Measurements from ENCODE around the gene WDR48. TPM values are rescaled to one million over a fixed set of nuclear protein-coding genes. Genes with fewer than 3 reads are reported as not detected.

Gene WDR48
- total and polyA plus RNA-seq, 9 of the 15 experiments (the other 6 are each of a cell fraction or from before 2014, with no cell fraction given): 26.6 to 70.6 (median 48.0) TPM

DNA sequence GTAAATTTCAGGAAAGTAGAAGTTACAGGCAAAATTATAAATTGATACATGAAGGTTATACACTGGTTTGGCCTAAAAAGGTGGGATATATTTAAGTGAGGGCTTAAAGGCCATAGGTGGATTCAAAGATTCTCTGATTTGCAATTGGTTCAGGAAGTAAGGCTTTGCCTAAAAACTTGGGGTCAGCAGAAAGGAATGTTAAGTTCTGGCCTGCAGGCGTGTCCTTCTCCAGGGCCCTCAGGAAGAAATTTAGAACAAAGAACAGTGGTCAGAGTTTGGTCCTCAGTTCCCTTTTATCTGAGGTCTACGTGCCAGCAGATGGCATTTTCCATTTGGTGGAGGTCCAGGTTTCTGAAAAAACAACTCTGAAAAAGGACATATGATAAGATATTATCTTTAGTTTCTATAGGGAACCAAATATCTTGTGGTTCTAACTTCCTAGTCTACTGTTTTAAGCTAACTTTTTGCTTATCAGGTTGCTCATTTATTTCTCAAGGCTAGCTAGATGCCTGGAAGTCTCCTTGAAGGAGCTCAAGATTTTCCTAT lies 40.6 kb upstream of the WDR48 start:
- ATAC-seq: no peak
- CTCF ChIA-PET (ENCODE audit: low intra/inter-chr PET ratio): interaction anchor here (1.1 kb wide), 1 partner anchor 12 kb away, joined by 3 read pairs; no protein-coding TSS in a partner anchor
- no peak for TF ChIP-seq RBM14 (IDR thresholded peaks at IDR 0.05; ENCODE audit: borderline replicate concordance, insufficient read depth, low read depth, low read length)
- TF ChIP-seq, protein P1, sequence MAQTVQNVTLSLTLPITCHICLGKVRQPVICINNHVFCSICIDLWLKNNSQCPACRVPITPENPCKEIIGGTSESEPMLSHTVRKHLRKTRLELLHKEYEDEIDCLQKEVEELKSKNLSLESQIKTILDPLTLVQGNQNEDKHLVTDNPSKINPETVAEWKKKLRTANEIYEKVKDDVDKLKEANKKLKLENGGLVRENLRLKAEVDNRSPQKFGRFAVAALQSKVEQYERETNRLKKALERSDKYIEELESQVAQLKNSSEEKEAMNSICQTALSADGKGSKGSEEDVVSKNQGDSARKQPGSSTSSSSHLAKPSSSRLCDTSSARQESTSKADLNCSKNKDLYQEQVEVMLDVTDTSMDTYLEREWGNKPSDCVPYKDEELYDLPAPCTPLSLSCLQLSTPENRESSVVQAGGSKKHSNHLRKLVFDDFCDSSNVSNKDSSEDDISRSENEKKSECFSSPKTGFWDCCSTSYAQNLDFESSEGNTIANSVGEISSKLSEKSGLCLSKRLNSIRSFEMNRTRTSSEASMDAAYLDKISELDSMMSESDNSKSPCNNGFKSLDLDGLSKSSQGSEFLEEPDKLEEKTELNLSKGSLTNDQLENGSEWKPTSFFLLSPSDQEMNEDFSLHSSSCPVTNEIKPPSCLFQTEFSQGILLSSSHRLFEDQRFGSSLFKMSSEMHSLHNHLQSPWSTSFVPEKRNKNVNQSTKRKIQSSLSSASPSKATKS (CRISPR knock-in tag; IDR thresholded peaks at IDR 0.05): no peak
- TF ChIP-seq NBN (IDR thresholded peaks at IDR 0.05; ENCODE audit: low read depth): no peak
- TF ChIP-seq, protein P2, sequence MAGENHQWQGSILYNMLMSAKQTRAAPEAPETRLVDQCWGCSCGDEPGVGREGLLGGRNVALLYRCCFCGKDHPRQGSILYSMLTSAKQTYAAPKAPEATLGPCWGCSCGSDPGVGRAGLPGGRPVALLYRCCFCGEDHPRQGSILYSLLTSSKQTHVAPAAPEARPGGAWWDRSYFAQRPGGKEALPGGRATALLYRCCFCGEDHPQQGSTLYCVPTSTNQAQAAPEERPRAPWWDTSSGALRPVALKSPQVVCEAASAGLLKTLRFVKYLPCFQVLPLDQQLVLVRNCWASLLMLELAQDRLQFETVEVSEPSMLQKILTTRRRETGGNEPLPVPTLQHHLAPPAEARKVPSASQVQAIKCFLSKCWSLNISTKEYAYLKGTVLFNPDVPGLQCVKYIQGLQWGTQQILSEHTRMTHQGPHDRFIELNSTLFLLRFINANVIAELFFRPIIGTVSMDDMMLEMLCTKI (IDR thresholded peaks at IDR 0.05; ENCODE audit: partially characterized antibody): no peak
- TF ChIP-seq ZNF134 (CRISPR knock-in tag; conservative IDR thresholded peaks at IDR 0.05): no peak
- TF ChIP-seq GABPB1 (CRISPR knock-in tag; IDR thresholded peaks at IDR 0.05): no peak
- TF ChIP-seq ZKSCAN8 (CRISPR knock-in tag; IDR thresholded peaks at IDR 0.05): no peak
- TF ChIP-seq, protein P3, sequence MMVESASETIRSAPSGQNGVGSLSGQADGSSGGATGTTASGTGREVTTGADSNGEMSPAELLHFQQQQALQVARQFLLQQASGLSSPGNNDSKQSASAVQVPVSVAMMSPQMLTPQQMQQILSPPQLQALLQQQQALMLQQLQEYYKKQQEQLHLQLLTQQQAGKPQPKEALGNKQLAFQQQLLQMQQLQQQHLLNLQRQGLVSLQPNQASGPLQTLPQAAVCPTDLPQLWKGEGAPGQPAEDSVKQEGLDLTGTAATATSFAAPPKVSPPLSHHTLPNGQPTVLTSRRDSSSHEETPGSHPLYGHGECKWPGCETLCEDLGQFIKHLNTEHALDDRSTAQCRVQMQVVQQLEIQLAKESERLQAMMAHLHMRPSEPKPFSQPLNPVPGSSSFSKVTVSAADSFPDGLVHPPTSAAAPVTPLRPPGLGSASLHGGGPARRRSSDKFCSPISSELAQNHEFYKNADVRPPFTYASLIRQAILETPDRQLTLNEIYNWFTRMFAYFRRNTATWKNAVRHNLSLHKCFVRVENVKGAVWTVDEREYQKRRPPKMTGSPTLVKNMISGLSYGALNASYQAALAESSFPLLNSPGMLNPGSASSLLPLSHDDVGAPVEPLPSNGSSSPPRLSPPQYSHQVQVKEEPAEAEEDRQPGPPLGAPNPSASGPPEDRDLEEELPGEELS (CRISPR knock-in tag; IDR thresholded peaks at IDR 0.05; ENCODE audit: borderline replicate concordance): no peak
- TF ChIP-seq, protein P4, sequence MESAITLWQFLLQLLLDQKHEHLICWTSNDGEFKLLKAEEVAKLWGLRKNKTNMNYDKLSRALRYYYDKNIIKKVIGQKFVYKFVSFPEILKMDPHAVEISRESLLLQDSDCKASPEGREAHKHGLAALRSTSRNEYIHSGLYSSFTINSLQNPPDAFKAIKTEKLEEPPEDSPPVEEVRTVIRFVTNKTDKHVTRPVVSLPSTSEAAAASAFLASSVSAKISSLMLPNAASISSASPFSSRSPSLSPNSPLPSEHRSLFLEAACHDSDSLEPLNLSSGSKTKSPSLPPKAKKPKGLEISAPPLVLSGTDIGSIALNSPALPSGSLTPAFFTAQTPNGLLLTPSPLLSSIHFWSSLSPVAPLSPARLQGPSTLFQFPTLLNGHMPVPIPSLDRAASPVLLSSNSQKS (CRISPR knock-in tag; IDR thresholded peaks at IDR 0.05): no peak
- TF ChIP-seq FOXJ2 (tag; IDR thresholded peaks at IDR 0.05): 0 out of 2 replicates have a peak, but pooled peaks have one; percentile 49
- no peak for TF ChIP-seq TCF7 (IDR thresholded peaks at IDR 0.05; ENCODE audit: borderline replicate concordance)
- TF ChIP-seq, protein P5, sequence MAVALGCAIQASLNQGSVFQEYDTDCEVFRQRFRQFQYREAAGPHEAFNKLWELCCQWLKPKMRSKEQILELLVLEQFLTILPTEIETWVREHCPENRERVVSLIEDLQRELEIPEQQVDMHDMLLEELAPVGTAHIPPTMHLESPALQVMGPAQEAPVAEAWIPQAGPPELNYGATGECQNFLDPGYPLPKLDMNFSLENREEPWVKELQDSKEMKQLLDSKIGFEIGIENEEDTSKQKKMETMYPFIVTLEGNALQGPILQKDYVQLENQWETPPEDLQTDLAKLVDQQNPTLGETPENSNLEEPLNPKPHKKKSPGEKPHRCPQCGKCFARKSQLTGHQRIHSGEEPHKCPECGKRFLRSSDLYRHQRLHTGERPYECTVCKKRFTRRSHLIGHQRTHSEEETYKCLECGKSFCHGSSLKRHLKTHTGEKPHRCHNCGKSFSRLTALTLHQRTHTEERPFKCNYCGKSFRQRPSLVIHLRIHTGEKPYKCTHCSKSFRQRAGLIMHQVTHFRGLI (CRISPR knock-in tag; IDR thresholded peaks at IDR 0.05): 0 out of 2 replicates have a peak, but pooled peaks have one; percentile 20
- no peak for TF ChIP-seq MAFF (IDR thresholded peaks at IDR 0.05; ENCODE audit: low read length)

More for the DNA sequence above, 40.6 kb upstream of the WDR48 start:
- WGBS (ENCODE audit: insufficient coverage, low coverage, missing lambda C conversion rate): 40% methylated on average over 2 of the region's 2 CpGs
- DNase-seq (ENCODE audit: extremely low read depth in 1 of 4, low spot score in 3 of 4): no peak
- no peaks in the 10 kb centered on the region for H3K36me3 ChIP-seq (ENCODE audit: control insufficient read depth, insufficient read depth, low read length)
- H3K9me3 ChIP-seq (replicated peaks; ENCODE audit: control insufficient read depth, insufficient read depth, low read depth, low read length): no peaks in the 10 kb centered on the region
- peak overlapping the region; percentile 66 for H2AFZ ChIP-seq (ENCODE audit: low read depth, low read length)
- POLR2A ChIA-PET: interaction anchor here (2.9 kb wide), 1 partner anchor 10 kb away, joined by 9 read pairs; no protein-coding TSS in a partner anchor
- H3K9ac ChIP-seq (ENCODE audit: insufficient read depth in 1 of 2, low read depth in 2 of 2, low read length in 2 of 2): no peak overlapping the region
- no peaks in the 10 kb centered on the region for H3K79me2 ChIP-seq (ENCODE audit: control insufficient read depth, insufficient read depth, low read length)
- no peak overlapping the region for H3K4me2 ChIP-seq (ENCODE audit: insufficient read depth, low read length)
- H3K27me3 ChIP-seq (ENCODE audit: control insufficient read depth in 2 of 2, insufficient read depth in 2 of 2, low read length in 2 of 2): no peaks in the 10 kb centered on the region; a peak in 1 of 5 replicates
- in situ Hi-C loops (cut with MboI): no loop called here
- no peak overlapping the region for H3K27ac ChIP-seq (ENCODE audit: extremely low read depth, low read depth, low read length)
- FAIRE-seq: no peak
- no TSS peak for BruUV-seq (replicated peaks)
- intact Hi-C loops (cut with micrococcal nuclease): no loop called here
- no peak overlapping the region for H3K4me3 ChIP-seq
- H3K9me1 ChIP-seq (ENCODE audit: control insufficient read depth, insufficient read depth, low read length): no peaks in the 10 kb centered on the region
- H4K20me1 ChIP-seq (replicated peaks; ENCODE audit: control insufficient read depth, insufficient read depth, low read length): no peaks in the 10 kb centered on the region
- H3K4me1 ChIP-seq (replicated peaks in 1 of 2; ENCODE audit: control insufficient read depth in 2 of 2, insufficient read depth in 2 of 2, low read length in 2 of 2): no peaks in the 10 kb centered on the region; a peak in 1 of 5 replicates
